HG02610 (cell line): ENCODE results near the gene PPP1R2B.
"Not testable (repeated sequence)": the region's sequence is repeated elsewhere in the genome, so short reads cannot be mapped to it uniquely, and the experiment has no call there.

Experiments used
- ATAC-seq: cut with Tn5 transposase; IDR thresholded peaks from one replicate; pipeline ENCODE4 v1.9.1; 2021; ENCODE audit warnings: mild to moderate bottlenecking, moderate library complexity; ENCODE audit not compliant: unreplicated experiment

PPP1R2B gene

DNA sequence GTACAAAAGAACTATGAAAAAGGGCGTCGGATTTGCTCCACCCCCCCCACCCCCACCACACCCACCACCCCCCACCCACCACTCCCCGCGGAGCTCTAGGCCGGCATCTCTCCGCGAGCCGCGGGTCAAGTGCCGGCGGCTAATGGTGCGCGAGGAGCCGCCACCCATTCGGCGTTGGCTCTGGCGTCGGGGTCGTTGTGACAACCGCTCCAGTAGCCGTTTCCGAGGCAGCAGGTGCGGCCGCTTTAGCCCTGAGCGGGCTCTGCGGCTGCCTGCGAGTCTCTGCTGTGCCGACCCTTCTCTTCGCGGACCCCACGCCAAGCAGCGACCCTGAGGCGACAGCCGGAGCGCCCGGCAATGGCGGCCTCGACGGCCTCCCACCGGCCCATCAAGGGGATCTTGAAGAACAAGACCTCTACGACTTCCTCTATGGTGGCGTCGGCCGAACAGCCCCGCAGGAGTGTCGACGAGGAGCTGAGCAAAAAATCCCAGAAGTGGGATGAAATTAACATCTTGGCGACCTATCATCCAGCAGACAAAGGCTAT lies at the start of gene PPP1R2B:
Gene PPP1R2B, plus strand, starts transcription at position 90 of the 546 bp plus-strand sequence. Its CDS starts 268 bp downstream, at position 358.
- no peak for ATAC-seq

DNA sequence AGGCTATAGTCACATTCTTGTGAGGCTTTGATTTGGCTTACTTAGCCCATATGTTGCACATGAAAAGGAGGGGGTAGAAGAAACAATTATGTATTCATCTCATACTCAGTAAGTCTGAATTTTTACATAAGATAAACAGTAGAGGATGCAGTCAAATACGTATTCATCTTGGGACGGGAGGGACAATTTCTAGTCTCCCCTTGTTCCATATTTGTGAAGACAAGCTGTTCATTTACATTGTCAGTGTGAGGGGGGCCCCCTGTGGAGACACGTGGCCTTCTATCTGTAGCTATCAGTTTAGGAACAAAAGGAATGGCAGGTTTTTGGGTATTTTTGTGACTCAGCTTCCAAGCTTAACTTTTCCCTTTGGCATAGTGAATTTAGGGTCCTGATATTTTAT lies 49.2 kb upstream of the PPP1R2B start:
- no peak for ATAC-seq

DNA sequence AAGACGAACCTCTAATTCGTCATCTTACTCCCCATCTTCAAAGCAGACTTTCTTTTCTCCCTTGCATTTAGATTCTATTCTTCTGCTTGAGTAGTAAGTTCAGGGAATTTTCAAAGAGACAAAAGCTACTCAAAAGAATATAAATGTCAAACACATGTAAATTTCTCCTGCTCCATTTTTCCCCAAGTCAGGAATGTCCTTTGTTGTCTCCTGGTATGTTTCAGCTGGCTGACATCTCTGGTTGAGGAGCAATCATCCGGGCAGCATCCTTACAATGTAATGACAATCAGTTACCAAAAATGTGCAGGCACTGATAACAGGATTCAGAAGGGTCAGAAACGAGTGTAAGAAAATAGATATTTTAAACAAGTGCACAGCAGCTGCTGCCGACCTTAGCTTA lies 47.6 kb upstream of the PPP1R2B start:
- ATAC-seq = no peak

DNA sequence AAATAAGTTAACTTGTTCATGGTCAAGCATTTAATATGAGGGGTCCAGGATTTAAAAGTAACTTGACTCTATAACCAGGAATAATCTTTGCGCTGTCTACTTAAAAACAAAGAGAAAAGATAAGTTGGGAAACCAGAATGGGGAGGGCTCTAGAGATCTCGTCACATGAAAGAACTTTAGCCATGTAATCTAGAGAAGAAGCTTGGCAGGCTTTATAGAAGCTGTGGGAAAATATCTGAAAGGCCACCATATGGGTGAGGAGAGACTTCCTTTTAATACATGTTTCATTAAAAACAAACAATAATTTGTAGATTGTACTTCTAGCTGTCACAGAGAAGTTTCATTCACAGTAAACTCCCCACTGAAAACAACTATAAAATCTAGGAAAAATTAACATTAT lies 46.7 kb upstream of the PPP1R2B start:
- ATAC-seq = no peak

DNA sequence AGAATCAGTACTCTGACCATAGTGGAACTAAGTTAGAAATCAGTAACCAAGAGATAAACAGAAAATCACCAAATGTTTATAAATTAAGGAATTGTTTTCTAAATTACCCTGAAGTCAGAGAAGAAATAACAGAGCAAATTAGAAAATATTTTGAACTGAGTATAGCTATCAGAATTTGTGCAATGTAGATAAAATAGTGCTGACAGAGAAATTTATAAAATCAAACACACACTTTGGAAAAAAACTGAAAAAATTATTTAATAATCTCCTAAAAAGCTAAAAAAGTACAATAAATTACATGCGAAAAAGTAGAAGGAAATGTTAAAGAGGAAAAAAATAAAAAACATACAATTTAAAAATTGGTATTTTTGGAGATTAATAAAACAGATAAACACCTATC lies 37.1 kb upstream of the PPP1R2B start:
- ATAC-seq = no peak

DNA sequence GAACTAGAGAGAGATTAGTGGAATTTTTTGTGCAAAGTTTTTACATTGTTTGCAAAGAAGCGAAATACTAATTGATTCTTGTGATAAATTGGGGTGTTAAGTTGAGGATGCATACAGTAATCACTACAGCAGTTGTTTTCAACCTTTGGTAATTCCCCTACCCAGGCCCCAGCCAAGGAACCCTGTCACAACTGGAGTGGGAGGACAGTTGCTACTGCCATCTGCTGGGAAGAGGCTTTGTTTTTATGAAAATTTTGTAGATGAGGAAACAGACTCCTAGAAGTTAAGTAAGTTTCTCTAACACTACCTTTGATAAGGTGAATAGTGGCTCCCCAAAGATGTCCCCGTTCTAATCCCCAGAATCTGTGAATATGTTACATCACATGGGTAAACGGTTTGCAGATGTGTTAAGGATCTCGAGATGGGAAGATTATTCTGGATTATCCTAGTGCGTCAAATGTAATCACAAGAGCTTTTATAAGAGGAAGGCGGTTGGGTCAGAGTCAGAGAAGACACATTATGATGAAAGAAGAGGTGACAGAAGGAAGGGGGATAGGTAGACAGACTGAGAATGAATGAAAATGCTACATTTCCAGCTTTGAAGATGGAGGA lies 34.0 kb upstream of the PPP1R2B start:
- peak; percentile 69 for ATAC-seq

DNA sequence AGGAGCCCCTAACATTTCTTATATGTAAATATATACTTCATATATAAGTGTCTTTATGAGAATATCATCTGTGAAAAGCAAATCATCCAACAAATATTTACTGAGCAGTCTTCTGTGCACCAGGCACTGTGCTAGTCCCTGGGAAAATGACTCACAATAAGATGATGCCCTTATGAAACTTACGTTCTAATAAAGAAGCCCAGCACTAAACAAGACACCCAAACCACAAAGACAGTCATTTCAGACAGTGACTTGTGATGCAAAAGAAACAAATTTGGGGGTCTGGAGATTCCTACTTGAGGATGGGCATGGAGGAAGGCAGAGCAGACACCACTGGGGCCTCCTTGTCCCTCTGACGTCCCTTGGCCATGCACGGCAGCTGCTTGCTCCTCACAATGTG lies 30.6 kb upstream of the PPP1R2B start:
- ATAC-seq = no peak

DNA sequence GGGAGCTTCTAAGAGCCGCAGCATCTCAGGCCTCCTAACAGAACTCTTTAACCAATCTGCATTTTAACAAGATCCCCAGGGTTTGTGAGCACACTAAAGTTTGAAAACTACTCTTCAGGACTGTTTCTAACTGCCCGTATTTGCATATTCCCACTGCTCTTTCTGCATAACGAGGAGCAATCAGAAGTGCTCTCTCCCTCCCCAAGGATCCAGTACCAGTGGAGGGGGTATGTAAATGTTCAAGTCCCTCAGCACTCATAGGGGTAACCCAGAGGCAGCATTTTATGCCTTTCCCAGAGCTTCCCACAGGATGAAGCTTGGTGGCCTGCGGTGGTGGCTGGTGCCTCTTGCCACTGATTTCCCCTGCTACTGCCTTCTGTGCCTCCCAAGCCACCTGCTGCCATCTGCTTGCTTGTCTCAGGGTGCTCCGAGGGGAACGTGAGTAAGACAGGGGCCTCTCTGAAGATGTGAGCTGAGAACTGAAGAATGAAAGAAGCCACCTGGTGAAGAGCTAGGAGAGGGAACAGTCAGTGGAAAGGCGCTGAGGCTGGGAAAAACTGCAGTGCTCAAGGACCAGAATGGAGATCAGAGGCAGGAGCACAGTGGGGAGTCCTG lies 30.0 kb upstream of the PPP1R2B start:
- ATAC-seq = no peak

DNA sequence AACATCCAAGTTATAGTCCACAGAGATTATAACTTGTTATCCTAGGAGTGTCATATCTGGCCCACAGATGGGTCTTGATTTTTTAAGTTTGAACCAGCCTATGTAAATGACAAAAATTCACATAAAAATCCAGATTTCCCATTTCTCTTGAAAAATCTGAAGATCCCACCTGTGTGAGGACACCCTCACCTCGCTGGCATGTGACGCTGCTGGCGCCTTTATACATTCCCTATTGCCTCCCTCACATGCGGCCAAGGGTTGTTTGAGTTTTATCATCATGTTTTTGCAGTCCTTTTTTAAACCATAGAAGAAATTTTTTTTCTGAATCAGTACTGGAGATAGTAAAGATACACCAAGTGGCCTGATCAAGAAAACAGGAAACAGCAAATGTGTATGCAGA lies 25.9 kb upstream of the PPP1R2B start:
- ATAC-seq = no peak

DNA sequence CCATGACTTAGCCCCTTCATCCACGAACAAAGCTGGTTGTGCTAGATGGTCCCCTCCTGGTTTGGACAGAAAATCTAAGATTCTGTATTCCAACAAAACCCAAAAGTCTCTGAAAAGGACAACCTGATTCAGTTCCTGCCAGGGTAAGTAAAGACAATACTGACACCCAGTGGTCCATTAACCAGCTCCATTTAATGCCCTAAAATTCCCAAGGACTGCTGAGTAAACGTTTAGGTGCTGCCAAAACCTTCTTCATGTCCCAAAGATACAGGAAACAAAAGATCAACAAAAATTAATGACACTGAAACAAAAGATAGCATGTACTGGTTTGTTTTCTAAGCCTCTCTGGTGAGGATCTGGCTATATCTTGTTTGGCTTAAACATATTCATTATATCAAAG lies 25.3 kb upstream of the PPP1R2B start:
- no peak for ATAC-seq

DNA sequence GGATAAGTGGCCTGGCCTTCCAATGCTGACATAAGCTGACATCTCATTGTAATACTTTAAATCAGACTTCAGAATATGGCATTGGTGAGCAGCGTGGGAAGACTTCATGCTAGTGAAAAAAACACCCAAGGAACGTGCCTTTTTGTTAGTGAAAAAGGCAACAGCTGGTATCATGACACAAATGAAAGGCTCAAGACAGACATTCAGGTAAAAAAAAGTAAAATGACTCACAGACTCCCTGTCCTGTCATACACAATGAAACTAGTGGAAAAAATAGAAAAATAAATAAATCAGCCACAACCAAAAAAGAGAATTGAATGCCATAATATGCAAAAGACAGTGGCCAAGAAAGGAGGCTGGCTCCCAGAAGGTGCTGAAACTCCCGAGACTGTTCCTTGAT lies 24.4 kb upstream of the PPP1R2B start:
- no peak for ATAC-seq

DNA sequence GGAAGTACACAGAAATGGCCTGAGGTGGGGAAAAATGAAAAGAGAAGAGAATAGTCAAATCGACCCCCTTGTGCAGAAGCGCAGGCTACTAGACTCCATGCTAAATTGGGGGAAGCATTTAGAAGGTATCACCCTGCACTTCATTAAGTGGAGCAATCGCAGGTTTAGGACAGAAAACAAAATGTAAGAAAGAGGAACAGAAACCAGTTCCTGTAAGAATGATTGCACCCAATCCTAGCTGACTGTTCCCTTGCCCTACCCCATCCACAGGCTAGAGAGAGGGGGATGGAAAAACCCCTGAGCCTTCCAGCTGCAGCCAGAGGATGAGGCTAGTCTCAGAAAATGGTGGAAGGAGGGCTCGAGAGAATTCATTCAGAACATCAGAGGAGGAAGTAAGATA lies 23.9 kb upstream of the PPP1R2B start:
- ATAC-seq = peak; percentile 70

DNA sequence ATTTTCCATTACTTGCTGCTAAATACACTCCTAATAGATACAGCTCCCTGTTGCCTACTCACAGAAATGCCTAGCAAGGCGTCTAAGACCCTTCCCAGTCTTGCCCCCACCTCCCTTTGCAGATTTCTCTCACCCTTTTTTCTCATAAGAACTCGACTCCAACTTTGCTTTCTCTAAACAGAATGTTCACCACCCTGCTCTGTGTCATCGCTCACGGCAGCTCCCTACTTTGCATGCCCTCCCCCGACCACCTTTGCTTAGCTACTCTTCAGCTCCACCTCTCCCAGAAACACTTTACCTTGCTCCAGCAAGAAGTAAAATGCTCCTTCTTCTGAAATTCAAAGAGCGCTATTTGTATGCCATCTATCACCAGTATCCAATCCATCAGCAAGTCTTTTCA lies 15.2 kb upstream of the PPP1R2B start:
- ATAC-seq = no peak

DNA sequence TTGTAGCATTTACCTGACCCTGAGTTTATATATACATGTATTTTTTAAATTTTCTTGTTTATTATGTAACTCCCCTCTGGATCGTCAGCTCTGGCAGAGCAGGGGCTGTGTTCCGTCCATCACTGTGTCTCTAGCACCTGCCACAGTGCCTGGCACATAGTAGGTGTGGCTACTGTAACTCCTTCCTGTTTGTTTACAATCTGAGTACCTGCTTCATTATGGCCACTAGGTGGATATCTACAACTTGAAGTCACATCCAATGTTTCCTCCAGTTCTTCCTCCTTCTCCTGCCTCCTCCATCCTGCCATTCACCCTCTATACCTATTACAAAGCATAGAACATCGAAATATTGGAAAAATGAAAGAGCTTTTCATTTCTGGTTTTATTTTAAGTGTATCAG lies 14.2 kb upstream of the PPP1R2B start:
- no peak for ATAC-seq

DNA sequence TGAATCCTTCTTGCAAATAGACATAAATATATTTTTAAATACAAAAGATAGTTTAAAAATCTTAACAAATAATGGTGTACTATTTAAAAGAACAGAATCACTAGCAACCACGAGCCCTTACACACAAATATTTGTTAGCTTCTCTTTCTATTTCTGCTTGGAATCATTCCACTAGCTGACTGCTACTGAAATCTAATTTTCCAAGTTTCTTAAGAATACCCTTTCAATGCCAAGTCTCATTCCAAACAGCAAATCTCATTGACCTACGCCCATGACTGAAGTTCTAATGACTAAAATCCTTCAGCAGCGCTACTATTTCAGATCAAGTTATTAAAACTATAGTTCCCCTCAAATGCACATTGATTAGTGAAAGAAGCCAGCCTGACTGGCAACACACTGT lies 13.2 kb upstream of the PPP1R2B start:
- no peak for ATAC-seq

DNA sequence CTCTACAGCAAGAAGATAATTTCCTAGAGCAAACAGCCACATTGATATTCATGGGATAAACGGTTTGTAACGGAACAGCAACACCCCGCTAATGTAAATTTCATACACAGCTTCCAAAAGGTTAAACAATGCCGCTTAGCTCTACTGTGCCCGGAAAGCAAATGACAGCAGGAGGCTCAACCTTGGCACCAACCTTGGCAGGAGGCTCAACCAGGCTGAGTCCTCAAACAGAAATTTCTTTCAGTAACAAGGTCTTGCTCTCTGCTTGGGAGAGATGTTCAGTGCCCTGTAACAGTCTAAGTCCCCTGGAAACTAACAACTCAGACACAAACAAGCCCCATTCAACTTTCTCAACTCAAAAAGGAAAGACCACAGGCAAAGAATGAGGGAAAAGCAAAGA lies 11.1 kb upstream of the PPP1R2B start:
- no peak for ATAC-seq

DNA sequence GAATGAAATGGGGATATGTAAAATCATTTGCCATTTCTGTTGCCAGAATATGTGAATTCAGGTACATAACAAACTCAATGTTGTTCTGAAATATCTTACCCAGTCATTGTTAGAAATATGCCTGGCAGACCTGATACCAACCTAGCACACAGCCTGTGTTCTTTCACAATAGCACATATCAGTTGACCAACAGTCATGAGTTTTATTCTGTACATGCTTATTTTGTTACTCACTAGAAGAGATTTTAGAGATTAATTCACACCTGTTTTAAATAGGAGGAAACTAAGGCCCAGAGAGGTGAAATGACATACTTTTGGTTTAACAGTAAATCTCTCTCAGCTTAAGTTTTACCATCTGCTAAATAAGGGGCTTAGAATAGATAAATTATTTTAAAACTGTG lies 8.4 kb upstream of the PPP1R2B start:
- no peak for ATAC-seq

DNA sequence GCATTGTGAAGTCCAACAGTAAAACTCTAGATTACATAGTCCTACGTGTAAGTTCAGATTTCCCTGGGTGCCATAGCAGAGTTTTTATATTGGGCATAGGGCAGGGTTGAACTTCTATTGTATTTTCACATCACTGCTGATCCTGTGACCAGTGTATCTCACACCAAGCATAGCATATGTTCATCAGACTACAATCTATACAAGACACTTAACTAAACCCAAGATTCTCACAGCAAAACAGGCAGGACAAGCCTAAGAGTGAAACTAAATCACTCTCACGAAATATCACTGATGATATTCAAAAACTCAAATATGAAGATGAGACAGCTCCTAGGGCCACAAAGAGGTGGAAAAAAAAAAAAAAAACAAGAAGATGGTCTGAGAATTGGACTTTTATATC lies 3.2 kb upstream of the PPP1R2B start:
- ATAC-seq = no peak

DNA sequence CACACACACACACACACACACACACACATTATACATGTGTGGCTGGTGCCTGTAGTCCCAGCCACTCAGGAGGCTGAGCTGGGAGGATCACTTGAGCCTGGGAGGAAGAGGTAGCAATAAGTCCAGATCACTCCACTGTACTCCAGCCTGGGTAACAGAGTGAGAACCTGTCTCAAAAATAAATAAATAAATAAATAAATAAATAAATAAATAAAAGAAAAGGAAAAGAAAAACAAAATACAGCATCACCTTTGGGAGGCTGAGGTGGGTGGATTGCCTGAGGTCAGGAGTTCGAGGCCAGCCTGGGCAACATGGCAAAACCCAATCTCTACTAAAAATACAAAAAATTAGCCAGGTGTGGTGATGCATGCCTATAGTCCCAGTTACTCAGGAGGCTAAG lies 1.6 kb upstream of the PPP1R2B start:
- ATAC-seq = not testable (repeated sequence)

DNA sequence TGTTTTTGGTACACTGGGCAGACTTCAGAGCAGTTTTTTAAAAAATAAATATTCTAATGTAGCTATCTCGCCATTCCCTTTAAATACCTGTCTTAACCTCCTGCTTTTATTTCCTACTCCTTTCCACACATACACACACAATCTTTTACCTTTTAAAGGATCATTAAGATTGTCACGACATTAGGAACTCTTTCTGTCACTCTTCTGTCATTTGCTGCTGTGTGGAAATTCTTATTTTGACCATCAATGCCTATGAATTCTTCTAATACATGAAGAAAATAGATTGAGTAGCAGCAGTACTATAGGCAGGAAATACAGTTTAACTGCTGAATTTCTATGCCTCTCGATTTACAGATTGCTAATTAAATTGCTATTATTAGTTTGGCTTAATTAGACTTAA lies 1.8 kb downstream of the PPP1R2B start:
- ATAC-seq = no peak

DNA sequence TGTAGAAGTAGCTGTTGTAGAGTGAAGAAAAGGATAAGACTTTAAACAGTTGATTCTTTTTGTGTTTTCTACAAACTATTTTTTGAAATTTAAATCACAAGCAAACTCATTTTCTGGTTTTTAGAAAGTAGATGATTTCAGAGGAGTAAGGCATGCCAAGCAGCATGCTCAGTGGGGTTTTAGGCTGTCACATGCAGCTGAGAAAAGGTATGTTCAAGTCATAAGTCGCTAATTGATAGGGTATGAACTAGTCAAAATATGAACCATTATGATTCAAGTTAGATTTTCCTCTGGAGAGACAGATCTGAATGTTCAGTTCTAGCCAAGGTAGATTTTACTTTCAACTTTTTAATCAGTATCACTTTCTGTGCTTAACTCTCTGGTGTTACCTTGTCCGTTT lies 3.0 kb downstream of the PPP1R2B start:
- ATAC-seq = peak; percentile 61

DNA sequence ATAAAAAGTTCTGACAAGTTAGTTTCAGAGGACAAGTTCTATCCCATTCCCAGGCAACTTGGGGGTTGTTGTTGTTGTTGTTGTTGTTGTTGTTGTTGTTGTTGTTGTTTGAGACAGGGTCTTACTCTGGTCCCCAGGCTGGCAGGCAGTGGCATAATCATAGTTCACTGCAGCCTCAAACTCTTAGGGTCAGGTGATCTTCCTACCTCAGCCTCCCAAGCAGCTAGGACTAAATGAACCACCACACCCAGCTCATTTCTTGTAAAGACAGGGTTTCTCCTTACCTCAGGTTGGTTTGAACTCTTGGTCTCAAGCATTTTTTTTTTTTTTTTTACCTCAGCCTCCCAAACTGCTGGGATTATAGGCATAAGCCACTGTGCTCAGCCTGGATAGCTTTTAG lies 15.3 kb downstream of the PPP1R2B start:
- no peak for ATAC-seq

DNA sequence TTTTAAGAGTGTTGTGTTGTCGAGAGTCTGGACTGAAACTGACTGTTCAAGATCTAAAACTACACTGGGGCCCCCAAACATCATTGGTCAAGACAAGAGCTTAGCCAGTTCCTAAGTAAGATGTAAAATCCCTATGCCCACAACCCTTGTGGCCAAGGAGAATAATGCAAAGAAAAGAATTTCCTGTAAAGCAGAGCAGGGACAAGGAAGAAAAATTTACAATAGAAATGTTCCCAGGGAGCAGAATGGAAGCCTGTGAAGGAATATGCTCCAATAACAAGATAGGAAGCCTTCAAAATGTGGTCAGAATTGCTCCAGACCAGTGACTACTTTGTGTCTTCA lies 20.4 kb downstream of the PPP1R2B start:
- no peak for ATAC-seq
